H1 (cell line): ENCODE results near the gene CHST13. TPM values are rescaled to one million over a fixed set of nuclear protein-coding genes. Genes with fewer than 3 reads are reported as not detected.

Experiments used
- CTCF ChIA-PET: fragments of 300-600 bp; sonication (Branson Sonifier 250); formaldehyde crosslinking; loops from one replicate; lab custom pipeline; 2021; ENCODE audit not compliant: partially characterized antibody; lab: Charles Lee
- POLR2A ChIA-PET: fragments of 300-600 bp; sonication (Branson Sonifier 250); formaldehyde crosslinking; loops from one replicate; lab custom pipeline; 2021; ENCODE audit warnings: inconsistent platforms; ENCODE audit not compliant: partially characterized antibody; lab: Charles Lee
- DNase-seq, 2 experiments: peaks; one replicate each; pipeline versions ENCODE4 v3.0.0 to v3.0.0-alpha.2; 2010 to 2022; ENCODE audit warnings: low spot score in 2 of 2, low read depth in 1 of 2, mixed read lengths in 1 of 2
- FAIRE-seq: peaks from 2 replicates; lab custom pipeline; 2011; peaks lifted over from hg19 to GRCh38; lab: Jason Lieb, UNC
- H2AFZ ChIP-seq: 2 replicates; pipeline ENCODE4 v1.8.1; 2012; ENCODE audit warnings: low read length, inconsistent platforms
- H2AK5ac ChIP-seq: 2 replicates; pipeline ENCODE4 v1.6.1; 2013; ENCODE audit warnings: low read depth, low read length
- H2BK120ac ChIP-seq: replicated peaks from 2 replicates; pipeline ENCODE3; 2013; ENCODE audit warnings: low read depth, low read length, inconsistent platforms
- H2BK12ac ChIP-seq: 2 replicates; pipeline ENCODE4 v1.6.1; 2013; ENCODE audit warnings: low read depth, low read length
- H2BK15ac ChIP-seq: 2 replicates; pipeline ENCODE4 v1.6.1; 2013; ENCODE audit warnings: low read length
- H2BK20ac ChIP-seq: 2 replicates; pipeline ENCODE4 v1.6.1; 2013; ENCODE audit warnings: low read length
- H2BK5ac ChIP-seq: 2 replicates; pipeline ENCODE4 v1.6.1; 2013; ENCODE audit warnings: low read depth, low read length
- H3K14ac ChIP-seq: 2 replicates; pipeline ENCODE4 v1.6.1; 2013; ENCODE audit warnings: inconsistent platforms; ENCODE audit not compliant: insufficient read length
- H3K18ac ChIP-seq: 2 replicates; pipeline ENCODE4 v1.6.1; 2013; ENCODE audit warnings: low read length; ENCODE audit errors: extremely low read depth
- H3K23ac ChIP-seq: 2 replicates; pipeline ENCODE4 v1.6.1; 2013; ENCODE audit warnings: inconsistent platforms; ENCODE audit not compliant: insufficient read length
- H3K23me2 ChIP-seq: 2 replicates; pipeline ENCODE4 v1.6.1; 2013; ENCODE audit warnings: low read depth, low read length
- H3K27ac ChIP-seq: 2 replicates; pipeline ENCODE4 v1.6.1; 2011; ENCODE audit warnings: low read depth, low read length, inconsistent platforms
- H3K27me3 ChIP-seq, 4 experiments: replicated peaks in 1 of 4; 1 replicate in 1 of 4; 2 replicates in 3 of 4; pipeline versions ENCODE4 v1.6.1 to v1.8.1; 2011 to 2013; ENCODE audit warnings: low read length in 3 of 4, mild to moderate bottlenecking in 3 of 4, inconsistent platforms in 2 of 4, mixed read lengths in 2 of 4, moderate library complexity in 1 of 4; ENCODE audit not compliant: control insufficient read depth in 3 of 4, insufficient read depth in 3 of 4; ENCODE audit errors: extremely low read depth in 1 of 4
- H3K36me3 ChIP-seq, 4 experiments: 2 replicates each; pipeline versions ENCODE4 v1.6.1 to v1.8.1; 2011 to 2013; ENCODE audit warnings: mild to moderate bottlenecking in 4 of 4, low read length in 3 of 4, moderate library complexity in 2 of 4, control low read depth in 1 of 4, inconsistent platforms in 1 of 4; ENCODE audit not compliant: insufficient read depth in 4 of 4, control insufficient read depth in 2 of 4
- H3K4ac ChIP-seq: replicated peaks from 2 replicates; pipeline ENCODE3; 2013; ENCODE audit warnings: low read length, low read depth, mixed read lengths, inconsistent platforms; ENCODE audit not compliant: insufficient read length
- H3K4me1 ChIP-seq, 4 experiments: replicated peaks in 1 of 4; 1 replicate in 1 of 4; 2 replicates in 3 of 4; pipeline versions ENCODE4 v1.6.1 to v1.8.1; 2011 to 2013; ENCODE audit warnings: low read length in 3 of 4, inconsistent platforms in 2 of 4, mixed read lengths in 1 of 4; ENCODE audit not compliant: insufficient read depth in 4 of 4, control insufficient read depth in 3 of 4
- H3K4me2 ChIP-seq, 2 experiments: 2 replicates each; pipeline versions ENCODE4 v1.6.1 to v1.8.1; 2011 to 2013; ENCODE audit warnings: low read depth in 2 of 2, low read length in 2 of 2, control low read depth in 1 of 2, inconsistent platforms in 1 of 2, mild to moderate bottlenecking in 1 of 2; ENCODE audit not compliant: insufficient read depth in 1 of 2
- H3K4me3 ChIP-seq, 4 experiments: fragments of 200-600, 300-600 bp in 1 of 4; sonication (generic), shearing (Covaris generic), sonication (Bioruptor Twin) in 1 of 4; 2 replicates each; pipeline versions ENCODE4 v1.5.1 to v1.8.1; 2011 to 2016; ENCODE audit warnings: low read length in 4 of 4, low read depth in 3 of 4, control low read depth in 2 of 4, inconsistent platforms in 2 of 4, mild to moderate bottlenecking in 2 of 4, mixed read lengths in 1 of 4, moderate library complexity in 1 of 4; ENCODE audit not compliant: insufficient read depth in 2 of 4; ENCODE audit errors: extremely low read depth in 1 of 4
- H3K56ac ChIP-seq: replicated peaks from 2 replicates; pipeline ENCODE3; 2013; ENCODE audit warnings: low read depth, mild to moderate bottlenecking, mixed read lengths, low read length, inconsistent platforms; ENCODE audit not compliant: insufficient read length
- H3K79me1 ChIP-seq: 2 replicates; pipeline ENCODE4 v1.6.1; 2013; ENCODE audit warnings: low read depth, low read length, control low read depth
- H3K79me2 ChIP-seq, 2 experiments: 2 replicates each; pipeline versions ENCODE4 v1.6.1 to v1.8.1; 2012 to 2013; ENCODE audit warnings: low read length in 2 of 2, mild to moderate bottlenecking in 2 of 2, inconsistent platforms in 1 of 2; ENCODE audit not compliant: insufficient read depth in 2 of 2, control insufficient read depth in 1 of 2
- H3K9ac ChIP-seq, 4 experiments: replicated peaks in 1 of 4; 1 replicate in 1 of 4; 2 replicates in 3 of 4; pipeline versions ENCODE4 v1.6.1 to v1.8.1; 2011 to 2013; ENCODE audit warnings: low read depth in 3 of 4, low read length in 3 of 4, control low read depth in 2 of 4, mild to moderate bottlenecking in 2 of 4, moderate library complexity in 2 of 4, inconsistent platforms in 1 of 4; ENCODE audit errors: extremely low read depth in 1 of 4
- H3K9me3 ChIP-seq, 2 experiments: 2 replicates each; pipeline versions ENCODE4 v1.6.1 to v1.8.1; 2012 to 2013; ENCODE audit warnings: mild to moderate bottlenecking in 2 of 2, moderate library complexity in 2 of 2, control low read depth in 1 of 2, inconsistent platforms in 1 of 2, low read depth in 1 of 2, low read length in 1 of 2, mixed read lengths in 1 of 2; ENCODE audit not compliant: insufficient read depth in 2 of 2
- H4K20me1 ChIP-seq, 2 experiments: replicated peaks in 1 of 2; 2 replicates each; pipeline versions ENCODE3 to v1.8.1; 2011 to 2013; ENCODE audit warnings: inconsistent platforms in 2 of 2, low read length in 2 of 2, mild to moderate bottlenecking in 1 of 2; ENCODE audit not compliant: insufficient read depth in 2 of 2, control insufficient read depth in 1 of 2
- H4K5ac ChIP-seq: 2 replicates; pipeline ENCODE4 v1.6.1; 2013; ENCODE audit warnings: low read length, low read depth, mixed read lengths, inconsistent platforms; ENCODE audit not compliant: insufficient read length
- H4K8ac ChIP-seq: 2 replicates; pipeline ENCODE4 v1.8.0; 2013; ENCODE audit warnings: mild to moderate bottlenecking, moderate library complexity, low read length, inconsistent platforms; ENCODE audit not compliant: insufficient read depth; ENCODE audit errors: extremely low read depth
- H4K91ac ChIP-seq: replicated peaks from 2 replicates; pipeline ENCODE3; 2013; ENCODE audit warnings: low read length, mixed read lengths, inconsistent platforms; ENCODE audit not compliant: insufficient read length
- FOSL1 ChIP-seq: IDR thresholded peaks from 2 replicates; pipeline ENCODE4 v1.6.1; 2011; ENCODE audit warnings: mild to moderate bottlenecking, low read depth, low read length, moderate library complexity; ENCODE audit not compliant: insufficient read depth
- PHF8 ChIP-seq: fragments of 200-600 bp; sonication (generic); conservative IDR thresholded peaks from 2 replicates; pipeline ENCODE4 v1.7.1; 2012; ENCODE audit warnings: low read depth, mild to moderate bottlenecking, inconsistent platforms, low read length, moderate library complexity
- RAD21 ChIP-seq, 2 experiments: IDR thresholded peaks in 1 of 2; conservative IDR thresholded peaks in 1 of 2; 2 replicates each; pipeline ENCODE4 v1.6.1; 2011; ENCODE audit warnings: low read depth in 2 of 2, low read length in 2 of 2, improper control_type of control experiment in 1 of 2, inconsistent platforms in 1 of 2, mild to moderate bottlenecking in 1 of 2, moderate library complexity in 1 of 2
- RBBP5 ChIP-seq: IDR thresholded peaks from 2 replicates; pipeline ENCODE4 v1.7.1; 2012; ENCODE audit warnings: low read depth, mild to moderate bottlenecking, inconsistent platforms, low read length, moderate library complexity, borderline replicate concordance
- TAF7 ChIP-seq: optimal IDR thresholded peaks from 2 replicates; pipeline ENCODE3; 2011; ENCODE audit warnings: low read depth, mild to moderate bottlenecking, inconsistent platforms, low read length, moderate library complexity, borderline replicate concordance
- WGBS, 2 experiments: shearing (Covaris generic) in 1 of 2; methylation state at CpG; one replicate each; pipeline versions ENCODE4 v1.1.6 to v1.1.7; 2013 to 2015; ENCODE audit warnings: low lambda C conversion rate in 2 of 2, mixed read lengths in 2 of 2, inconsistent platforms in 1 of 2, low coverage in 1 of 2, missing lambda C conversion rate in 1 of 2; ENCODE audit not compliant: insufficient replicate concordance in 2 of 2, insufficient coverage in 1 of 2, insufficient read length in 1 of 2; ENCODE audit errors: extremely low coverage in 1 of 2, missing lambda C conversion rate in 1 of 2; 5-methylcytosine and 5-hydroxymethylcytosine counted together
- polyA plus RNA-seq, 7 experiments: library from polyadenylated mRNA; depleted of rRNA in 3 of 7; stranded (reverse) in 5 of 7; unstranded in 2 of 7; fragments of >200 nt in 5 of 7; fragments of 200-250 nt in 2 of 7; gene quantifications; 1 replicate in 5 of 7; 2 replicates in 1 of 7; 4 replicates in 1 of 7; pipeline versions ENCODE4 v1.2.1 to v1.2.3, GENCODE V29; 2011 to 2013; ENCODE audit warnings: missing spikeins in 2 of 7, mixed read lengths in 2 of 7
- total RNA-seq: library from RNA; stranded (reverse); fragmentation: NEBNext Ultra II Directional; extraction: Animal tissue kit (Norgen Biotek cat#: 25700); gene quantifications from 2 replicates; pipeline ENCODE4 v1.2.1, GENCODE V29; 2021
- TF ChIP-seq, protein P1 (sequence below): IDR thresholded peaks from 2 replicates; pipeline ENCODE4 v1.6.1; 2012; ENCODE audit warnings: inconsistent platforms

The CHST13 gene
- total and polyA plus RNA-seq, 2 of the 8 experiments (the other 6 are each of a cell fraction or from before 2014, with no cell fraction given): 5.4 to 11.7 TPM

DNA sequence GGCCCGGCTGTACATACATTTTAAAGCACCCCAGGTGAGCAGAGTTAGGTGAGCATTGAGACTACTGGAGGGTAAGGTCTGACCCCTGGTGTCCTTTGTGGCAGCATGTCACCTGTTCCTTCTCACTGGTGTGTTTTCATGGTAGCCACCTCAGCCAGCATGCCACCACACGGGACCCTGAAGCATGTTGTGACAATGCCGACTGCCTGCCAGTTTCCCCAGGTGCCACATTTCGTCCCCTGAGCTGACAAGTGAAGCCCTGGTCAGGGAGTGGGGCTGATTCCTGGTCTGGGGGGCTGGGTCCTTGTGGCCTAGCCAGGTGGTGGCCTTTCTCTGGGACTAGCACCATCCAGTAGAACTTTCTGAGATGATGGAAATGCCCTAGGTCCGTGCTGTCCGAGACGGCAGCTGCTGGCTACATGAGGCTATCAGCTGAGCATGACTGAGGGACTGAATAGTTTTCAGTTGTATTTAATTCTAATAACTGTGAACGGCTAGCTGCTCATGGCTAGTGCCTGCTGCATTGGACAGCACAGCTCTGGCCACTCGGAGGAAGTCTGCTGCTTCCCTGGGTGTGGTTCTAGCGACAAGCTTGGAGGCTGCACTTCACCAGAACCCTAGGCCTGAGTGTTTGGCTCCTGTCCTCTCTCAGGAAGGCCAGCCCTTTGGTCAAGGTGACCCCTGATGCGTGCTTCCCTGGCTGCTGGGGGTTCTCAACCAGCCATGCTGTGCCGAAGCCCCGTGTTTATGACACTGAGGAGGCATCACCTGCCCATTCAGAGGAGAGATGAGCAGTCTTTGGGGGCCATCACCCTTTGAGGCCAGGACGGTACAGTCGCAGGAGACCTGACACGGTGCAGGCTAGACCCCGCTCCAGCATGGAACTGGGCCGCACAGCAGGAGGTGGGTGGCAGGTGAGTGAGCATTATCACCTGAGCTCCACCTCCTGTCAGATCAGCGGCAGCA, 30.9 kb downstream of the CHST13 start:
- Histone ChIP-seq H2BK12ac (0 out of 2 replicates have a peak overlapping the region, but pooled peaks have one; percentile 17), H4K8ac (no peak overlapping the region; the same call in 1 of the 2 replicates), H3K27ac (no peak overlapping the region), H3K4ac (no peak overlapping the region), H3K4me3 (no peak overlapping the region), H3K79me1 (no peaks in the 10 kb centered on the region), H3K27me3 (no peaks in the 10 kb centered on the region), H3K9me3 (no peaks in the 10 kb centered on the region), H3K4me2 (no peak overlapping the region), H3K56ac (no peak overlapping the region), H3K36me3 (no peaks in the 10 kb centered on the region; a peak in 1 of 8 replicates), H3K23me2 (peaks cover 6% of the 10 kb centered on the region; the same call in 1 of the 2 replicates), H3K14ac (no peak overlapping the region), H2BK15ac (no peak overlapping the region), H4K91ac (no peak overlapping the region), H4K20me1 (peaks cover 0 to 5% of the 10 kb centered on the region in 2 experiments), H3K9ac (no peak overlapping the region), H2AK5ac (no peak overlapping the region), H2BK120ac (no peak overlapping the region), H2BK20ac (0 out of 2 replicates have a peak overlapping the region, but pooled peaks have one; percentile 48), H2BK5ac (0 out of 2 replicates have a peak overlapping the region, but pooled peaks have one; percentile 16), H3K18ac (no peak overlapping the region; the same call in 1 of the 2 replicates), H3K23ac (no peak overlapping the region), H2AFZ (no peak overlapping the region), H3K4me1 (peaks cover 0 to 5% (median under 1%) of the 10 kb centered on the region in 4 experiments; a peak in 2 of 7 replicates), H4K5ac (no peak overlapping the region), H3K79me2 (no peaks in the 10 kb centered on the region)
- no peak for TF ChIP-seq FOSL1
- TF ChIP-seq TAF7: no peak
- no peak for TF ChIP-seq RBBP5
- TF ChIP-seq PHF8: no peak
- peak in 1 of 2 experiments; percentile 26; a peak in 1 of 4 replicates for TF ChIP-seq RAD21 (IDR thresholded peaks at IDR 0.05 in 1 of 2, conservative IDR thresholded peaks at IDR 0.05 in 1 of 2; ENCODE audit: low read depth in 2 of 2, low read length in 2 of 2)
- TF ChIP-seq, protein P1, sequence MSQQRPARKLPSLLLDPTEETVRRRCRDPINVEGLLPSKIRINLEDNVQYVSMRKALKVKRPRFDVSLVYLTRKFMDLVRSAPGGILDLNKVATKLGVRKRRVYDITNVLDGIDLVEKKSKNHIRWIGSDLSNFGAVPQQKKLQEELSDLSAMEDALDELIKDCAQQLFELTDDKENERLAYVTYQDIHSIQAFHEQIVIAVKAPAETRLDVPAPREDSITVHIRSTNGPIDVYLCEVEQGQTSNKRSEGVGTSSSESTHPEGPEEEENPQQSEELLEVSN: no peak
- DNase-seq (peak in 1 of 2 experiments; percentile 38), FAIRE-seq (no peak)
- CTCF ChIA-PET: interaction anchor here (0.6 to 1.7 kb wide), 6 partner anchors 10 to 105 kb away, joined by 3 to 6 read pairs (median 4); no protein-coding TSS in a partner anchor
- POLR2A ChIA-PET: interaction anchor here (1.9 kb wide), 1 partner anchor 11 kb away, joined by 5 read pairs; no protein-coding TSS in a partner anchor
- WGBS, 2 experiments: 92% methylated on average over 18 of the region's 19 CpGs; no CpG with 5 or more reads in 1 of the 2 experiments
